ENCODE measurements around the gene LIN37. TPM values are rescaled to one million over a fixed set of nuclear protein-coding genes. Genes with fewer than 3 reads are reported as not detected.

Gene LIN37
- total RNA-seq, 1 donor from 2014 or later = 11.4 TPM

DNA sequence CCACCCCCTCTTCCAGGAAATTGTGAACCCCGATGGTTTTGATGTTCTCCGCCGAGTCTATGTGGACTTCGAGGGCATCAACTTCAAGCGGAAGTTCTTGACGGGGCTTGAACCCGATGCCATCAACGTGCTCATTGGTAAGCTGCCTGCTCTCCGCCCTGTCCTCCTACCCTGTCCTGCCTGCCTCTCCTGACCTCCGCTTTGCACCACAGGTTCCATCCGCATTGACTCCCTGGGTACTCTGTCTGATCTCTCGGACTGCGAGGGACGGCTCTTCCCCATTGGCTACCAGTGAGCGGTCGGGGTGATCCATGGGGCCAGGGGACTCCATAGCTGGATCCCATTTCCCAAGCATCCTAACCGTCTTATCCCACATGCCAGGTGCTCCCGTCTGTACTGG, 18.1 kb upstream of the LIN37 start:
- Histone ChIP-seq H3K9me3 (ENCODE audit: low read depth) (no peaks in the 10 kb centered on the region), H2AFZ (replicated peaks) (no peak overlapping the region), H3K4me1 (no peaks in the 10 kb centered on the region), H3F3A (ENCODE audit: low read depth) (no peaks in the 10 kb centered on the region), H3K27ac (no peak overlapping the region), H3K9ac (no peak overlapping the region), H3K4me2 (no peak overlapping the region), H3K27me3 (no peaks in the 10 kb centered on the region), H3K79me2 (ENCODE audit: low read depth) (no peaks in the 10 kb centered on the region), H3K36me3 (no peaks in the 10 kb centered on the region), H4K20me1 (ENCODE audit: low read depth) (no peaks in the 10 kb centered on the region), H3K4me3 (no peak overlapping the region)
- Mint-ChIP-seq H3K36me3 (peaks cover 43% of the 10 kb centered on the region), H3K27me3 (ENCODE audit: insufficient read depth, low read depth) (peaks cover 11% of the 10 kb centered on the region), H3K9me3 (no peaks in the 10 kb centered on the region), H3K4me3 (no peak overlapping the region), H3K27ac (no peak overlapping the region), H3K4me1 (no peaks in the 10 kb centered on the region)
- no peak for DNase-seq (ENCODE audit: low spot score)
- TF ChIP-seq EZH2phosphoT487 (IDR thresholded peaks at IDR 0.05) = no peak
- TF ChIP-seq, protein P1, sequence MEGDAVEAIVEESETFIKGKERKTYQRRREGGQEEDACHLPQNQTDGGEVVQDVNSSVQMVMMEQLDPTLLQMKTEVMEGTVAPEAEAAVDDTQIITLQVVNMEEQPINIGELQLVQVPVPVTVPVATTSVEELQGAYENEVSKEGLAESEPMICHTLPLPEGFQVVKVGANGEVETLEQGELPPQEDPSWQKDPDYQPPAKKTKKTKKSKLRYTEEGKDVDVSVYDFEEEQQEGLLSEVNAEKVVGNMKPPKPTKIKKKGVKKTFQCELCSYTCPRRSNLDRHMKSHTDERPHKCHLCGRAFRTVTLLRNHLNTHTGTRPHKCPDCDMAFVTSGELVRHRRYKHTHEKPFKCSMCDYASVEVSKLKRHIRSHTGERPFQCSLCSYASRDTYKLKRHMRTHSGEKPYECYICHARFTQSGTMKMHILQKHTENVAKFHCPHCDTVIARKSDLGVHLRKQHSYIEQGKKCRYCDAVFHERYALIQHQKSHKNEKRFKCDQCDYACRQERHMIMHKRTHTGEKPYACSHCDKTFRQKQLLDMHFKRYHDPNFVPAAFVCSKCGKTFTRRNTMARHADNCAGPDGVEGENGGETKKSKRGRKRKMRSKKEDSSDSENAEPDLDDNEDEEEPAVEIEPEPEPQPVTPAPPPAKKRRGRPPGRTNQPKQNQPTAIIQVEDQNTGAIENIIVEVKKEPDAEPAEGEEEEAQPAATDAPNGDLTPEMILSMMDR (IDR thresholded peaks at IDR 0.05) = no peak
- TF ChIP-seq EZH2 (IDR thresholded peaks at IDR 0.05) = no peak

DNA sequence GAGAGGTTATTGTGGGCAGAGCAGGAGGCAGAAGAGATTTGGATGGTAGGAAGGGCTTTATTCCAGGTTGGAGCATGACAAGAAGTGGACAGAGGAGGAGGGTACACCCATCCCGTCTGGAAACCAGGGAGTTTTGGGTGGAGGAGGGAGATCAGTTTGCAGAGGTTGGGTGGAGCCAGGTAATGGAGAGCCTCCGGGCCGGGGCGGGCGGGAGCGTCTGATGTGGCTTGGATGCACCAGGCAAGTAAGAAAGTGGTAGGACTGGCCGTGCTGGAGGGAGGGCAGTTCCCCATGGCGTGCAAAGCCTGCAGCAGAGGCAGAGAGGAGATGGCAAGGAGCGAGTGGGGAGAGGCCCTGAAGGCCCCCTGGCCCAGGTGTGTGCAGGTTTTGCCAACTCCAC, 17.0 kb upstream of the LIN37 start:
- H2AFZ ChIP-seq (replicated peaks) = no peak overlapping the region
- no peak overlapping the region for H3K4me3 Mint-ChIP-seq

DNA sequence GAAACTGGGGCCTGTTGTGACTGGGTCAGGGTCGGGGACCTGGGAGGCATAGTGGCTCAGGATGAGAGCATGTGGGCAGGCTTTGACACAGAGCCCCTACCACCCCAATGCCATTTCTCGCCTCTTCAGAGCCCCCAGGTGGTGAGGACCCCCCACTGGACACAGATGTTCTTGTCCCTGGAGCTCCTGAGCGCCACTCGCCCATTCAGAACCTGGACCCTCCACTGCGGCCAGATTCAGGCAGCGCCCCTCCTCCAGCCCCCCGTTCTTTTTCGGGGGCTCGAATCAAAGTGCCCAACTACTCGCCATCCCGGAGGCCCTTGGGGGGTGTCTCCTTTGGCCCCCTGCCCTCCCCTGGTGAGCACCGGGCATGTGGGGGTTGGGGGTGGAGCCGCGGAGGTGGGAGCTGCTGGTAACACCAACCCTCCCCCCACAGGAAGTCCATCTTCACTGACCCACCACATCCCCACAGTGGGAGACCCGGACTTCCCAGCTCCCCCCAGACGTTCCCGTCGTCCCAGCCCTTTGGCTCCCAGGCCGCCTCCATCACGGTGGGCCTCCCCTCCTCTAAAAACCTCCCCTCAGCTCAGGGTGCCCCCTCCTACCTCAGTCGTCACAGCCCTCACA, 16.5 kb upstream of the LIN37 start:
- Mint-ChIP-seq H3K36me3 (peaks cover 40% of the 10 kb centered on the region), H3K4me1 (no peaks in the 10 kb centered on the region), H3K9me3 (no peaks in the 10 kb centered on the region), H3K27ac (no peak overlapping the region), H3K27me3 (ENCODE audit: insufficient read depth, low read depth) (peaks cover 7% of the 10 kb centered on the region), H3K4me3 (no peak overlapping the region)
- Histone ChIP-seq H3K9ac (no peak overlapping the region), H3K4me2 (no peak overlapping the region), H3K27ac (no peak overlapping the region), H3K36me3 (no peaks in the 10 kb centered on the region), H4K20me1 (ENCODE audit: low read depth) (no peaks in the 10 kb centered on the region), H2AFZ (replicated peaks) (no peak overlapping the region), H3K27me3 (no peaks in the 10 kb centered on the region), H3F3A (ENCODE audit: low read depth) (no peaks in the 10 kb centered on the region), H3K9me3 (ENCODE audit: low read depth) (no peaks in the 10 kb centered on the region), H3K79me2 (ENCODE audit: low read depth) (no peaks in the 10 kb centered on the region), H3K4me1 (no peaks in the 10 kb centered on the region), H3K4me3 (no peak overlapping the region)
- no peak for DNase-seq (ENCODE audit: low spot score)
- TF ChIP-seq EZH2 (IDR thresholded peaks at IDR 0.05) (no peak), EZH2phosphoT487 (IDR thresholded peaks at IDR 0.05) (no peak)
- TF ChIP-seq, protein P1 (IDR thresholded peaks at IDR 0.05) = no peak

More for the DNA sequence above, 17.0 kb upstream of the LIN37 start:
- peaks cover 38% of the 10 kb centered on the region for H3K36me3 Mint-ChIP-seq
- H3K4me1 Mint-ChIP-seq = no peaks in the 10 kb centered on the region
- Histone ChIP-seq H3K9ac (no peak overlapping the region), H3K36me3 (no peaks in the 10 kb centered on the region), H3K27ac (no peak overlapping the region), H3K4me3 (no peak overlapping the region), H4K20me1 (ENCODE audit: low read depth) (no peaks in the 10 kb centered on the region), H3K4me1 (no peaks in the 10 kb centered on the region), H3K9me3 (ENCODE audit: low read depth) (no peaks in the 10 kb centered on the region), H3K79me2 (ENCODE audit: low read depth) (no peaks in the 10 kb centered on the region), H3F3A (ENCODE audit: low read depth) (no peaks in the 10 kb centered on the region), H3K27me3 (no peaks in the 10 kb centered on the region), H3K4me2 (no peak overlapping the region)
- H3K27ac Mint-ChIP-seq = no peak overlapping the region
- H3K9me3 Mint-ChIP-seq = no peaks in the 10 kb centered on the region
- no peak for DNase-seq (ENCODE audit: low spot score)
- TF ChIP-seq EZH2phosphoT487 (IDR thresholded peaks at IDR 0.05) = no peak
- TF ChIP-seq EZH2 (IDR thresholded peaks at IDR 0.05) = no peak
- TF ChIP-seq, protein P1 (IDR thresholded peaks at IDR 0.05) = no peak
- peaks cover 10% of the 10 kb centered on the region for H3K27me3 Mint-ChIP-seq (ENCODE audit: insufficient read depth, low read depth)
